ENCODE results near the gene CCNQ.

The CCNQ gene

GRCh38 chrX:153623310-153624029 lies 24.5 kb upstream of the CCNQ start:
- no peak for ATAC-seq (ENCODE audit: insufficient read depth, low read depth)
- no peaks in the 10 kb centered on the region for H3K9me3 ChIP-seq (ENCODE audit: insufficient read depth, low read length, severe bottlenecking)
- no peaks in the 10 kb centered on the region for H4K20me1 ChIP-seq (ENCODE audit: insufficient read depth, low read length)
- no peak overlapping the region for H3K9ac ChIP-seq (ENCODE audit: low read depth, low read length)
- H3K4me3 ChIP-seq (ENCODE audit: low read depth in 1 of 2, low read length in 2 of 2), result no peak overlapping the region
- no peaks in the 10 kb centered on the region for H3K36me3 ChIP-seq (ENCODE audit: insufficient read depth, low read length)
- no peak for DNase-seq
- H3K79me2 ChIP-seq (ENCODE audit: insufficient read depth, low read length), result no peaks in the 10 kb centered on the region
- no peaks in the 10 kb centered on the region for H3K4me1 ChIP-seq (ENCODE audit: insufficient read depth, low read length)
- no peak overlapping the region for H3K27ac ChIP-seq (ENCODE audit: low read length)
- no peak overlapping the region for H2AFZ ChIP-seq (ENCODE audit: low read depth, low read length)
- TF ChIP-seq EZH2 (IDR thresholded peaks at IDR 0.05; ENCODE audit: borderline replicate concordance, low read depth, low read length, severe bottlenecking), result no peak
- TF ChIP-seq CTCF (IDR thresholded peaks at IDR 0.05; ENCODE audit: borderline replicate concordance, extremely low read depth, low read length, poor library complexity, severe bottlenecking), result no peak
- H3K4me2 ChIP-seq (ENCODE audit: insufficient read depth, low read length), result no peak overlapping the region
- H3K27me3 ChIP-seq (ENCODE audit: insufficient read depth, low read length, poor library complexity), result no peaks in the 10 kb centered on the region

- Histone ChIP-seq H3K79me2 (ENCODE audit: insufficient read depth, low read length) (no peaks in the 10 kb centered on the region), H3K9me3 (ENCODE audit: insufficient read depth, low read length, severe bottlenecking) (no peaks in the 10 kb centered on the region), H2AFZ (ENCODE audit: low read depth, low read length) (no peak overlapping the region), H3K4me3 (ENCODE audit: low read depth in 1 of 2, low read length in 2 of 2) (no peak overlapping the region), H3K27ac (ENCODE audit: low read length) (no peak overlapping the region), H3K36me3 (ENCODE audit: insufficient read depth, low read length) (no peaks in the 10 kb centered on the region), H3K27me3 (ENCODE audit: insufficient read depth, low read length, poor library complexity) (no peaks in the 10 kb centered on the region), H3K4me1 (ENCODE audit: insufficient read depth, low read length) (no peaks in the 10 kb centered on the region), H3K4me2 (ENCODE audit: insufficient read depth, low read length) (no peak overlapping the region), H3K9ac (ENCODE audit: low read depth, low read length) (no peak overlapping the region), H4K20me1 (ENCODE audit: insufficient read depth, low read length) (no peaks in the 10 kb centered on the region)
- ATAC-seq (ENCODE audit: insufficient read depth, low read depth) (no peak), DNase-seq (no peak)
- TF ChIP-seq CTCF (IDR thresholded peaks at IDR 0.05; ENCODE audit: borderline replicate concordance, extremely low read depth, low read length, poor library complexity, severe bottlenecking), result no peak
Observed at GRCh38 chrX:153622661-153623309, 23.8 kb upstream of the CCNQ start.

DNA sequence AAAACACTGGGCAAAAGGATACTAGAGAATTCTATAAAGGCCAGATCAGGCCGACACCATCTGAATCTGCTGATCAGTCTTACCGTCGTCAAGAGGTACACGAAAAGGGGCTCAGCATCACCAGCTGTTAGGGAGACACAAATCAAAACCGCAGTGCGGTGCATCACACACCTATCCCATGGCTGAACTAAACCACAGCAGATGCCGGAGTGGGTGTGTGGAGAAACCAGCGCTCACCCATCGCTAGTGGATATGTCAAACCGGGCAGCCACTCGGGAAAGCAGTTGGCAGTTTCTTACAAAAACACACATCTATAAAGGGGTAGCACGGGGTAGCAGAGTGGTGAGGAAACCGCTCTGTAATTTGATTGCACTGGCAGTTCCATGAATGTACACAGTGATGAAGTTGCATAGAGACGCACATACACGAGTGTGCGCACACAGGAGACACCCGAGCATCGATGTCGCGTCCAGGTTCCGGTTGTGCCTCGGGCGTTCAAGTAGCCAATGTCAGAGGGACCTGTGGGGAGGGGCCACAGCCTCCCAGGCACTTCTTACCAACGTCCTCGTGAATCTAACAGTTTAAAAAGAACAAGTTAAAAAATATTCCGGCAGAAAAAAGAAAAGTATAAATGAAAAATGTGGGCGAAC lies 23.1 kb upstream of the CCNQ start:
- no peak for TF ChIP-seq CTCF (IDR thresholded peaks at IDR 0.05; ENCODE audit: borderline replicate concordance, extremely low read depth, low read length, poor library complexity, severe bottlenecking)
- no peak for TF ChIP-seq EZH2 (IDR thresholded peaks at IDR 0.05; ENCODE audit: borderline replicate concordance, low read depth, low read length, severe bottlenecking)
- H3K4me3 ChIP-seq (ENCODE audit: low read depth in 1 of 2, low read length in 2 of 2), result no peak overlapping the region

More for the DNA sequence above, 23.1 kb upstream of the CCNQ start:
- H4K20me1 ChIP-seq (ENCODE audit: insufficient read depth, low read length), result no peaks in the 10 kb centered on the region
- no peaks in the 10 kb centered on the region for H3K9me3 ChIP-seq (ENCODE audit: insufficient read depth, low read length, severe bottlenecking)
- DNase-seq (no peak), ATAC-seq (ENCODE audit: insufficient read depth, low read depth) (no peak)
- H3K4me2 ChIP-seq (ENCODE audit: insufficient read depth, low read length), result no peak overlapping the region
- H2AFZ ChIP-seq (ENCODE audit: low read depth, low read length), result no peak overlapping the region
- no peak overlapping the region for H3K9ac ChIP-seq (ENCODE audit: low read depth, low read length)
- no peaks in the 10 kb centered on the region for H3K79me2 ChIP-seq (ENCODE audit: insufficient read depth, low read length)
- no peaks in the 10 kb centered on the region for H3K36me3 ChIP-seq (ENCODE audit: insufficient read depth, low read length)
- no peak overlapping the region for H3K27ac ChIP-seq (ENCODE audit: low read length)
- H3K4me1 ChIP-seq (ENCODE audit: insufficient read depth, low read length), result no peaks in the 10 kb centered on the region
- no peaks in the 10 kb centered on the region for H3K27me3 ChIP-seq (ENCODE audit: insufficient read depth, low read length, poor library complexity)
